A673 (cell line): ENCODE measurements around the gene GPD1L.

Experiments
- EZH2 ChIP-seq: fragments of 200-600 bp; sonication (generic); IDR thresholded peaks from 2 replicates; pipeline ENCODE4 v1.6.1; 2017; ENCODE audit warnings: borderline replicate concordance, low read depth, mild to moderate bottlenecking, mixed read lengths, antibody characterized with exemption, low read length; ENCODE audit not compliant: poor library complexity, severe bottlenecking
- TF ChIP-seq, protein P1 (sequence below): fragments of 300-800, 200-600 bp; sonication (generic); conservative IDR thresholded peaks from 2 replicates; pipeline ENCODE4 v1.5.1; 2017; ENCODE audit warnings: low read depth, mild to moderate bottlenecking, antibody characterized with exemption, low read length, moderate library complexity, mixed read lengths

DNA sequence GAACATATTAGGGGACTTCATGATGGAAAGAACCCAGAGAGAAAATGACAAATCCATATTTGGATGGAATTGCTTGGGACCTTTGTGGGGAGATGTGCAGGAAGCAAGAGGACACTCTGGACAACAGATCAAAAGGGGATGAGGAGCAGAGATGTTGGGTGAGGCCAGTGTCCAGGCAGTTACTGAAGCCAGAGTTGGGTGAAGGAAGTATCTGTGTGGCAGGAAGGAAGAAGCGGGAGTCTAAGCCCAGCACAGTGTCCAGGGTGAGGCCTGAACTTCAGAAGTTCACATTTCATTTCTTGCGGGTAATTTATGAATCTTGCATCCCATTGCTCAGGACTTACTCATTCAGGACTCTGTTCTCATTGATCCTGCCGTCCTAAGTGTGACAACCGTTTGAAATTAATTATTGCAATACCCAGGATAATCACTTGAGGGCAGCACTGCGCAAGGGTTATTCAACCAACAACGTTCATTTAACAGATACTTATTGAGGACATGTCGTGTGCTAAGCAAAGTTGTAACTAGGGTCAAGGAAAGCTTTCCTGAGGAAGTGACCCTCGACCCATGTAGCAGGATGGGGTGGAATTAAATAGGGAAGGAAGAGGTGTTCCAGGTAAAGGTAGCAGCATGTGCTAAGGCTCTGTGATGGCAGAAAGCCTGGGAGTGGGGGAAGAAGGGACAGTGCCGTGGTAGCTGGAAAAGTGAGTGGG lies 70.7 kb downstream of the GPD1L start:
- TF ChIP-seq, protein P1, sequence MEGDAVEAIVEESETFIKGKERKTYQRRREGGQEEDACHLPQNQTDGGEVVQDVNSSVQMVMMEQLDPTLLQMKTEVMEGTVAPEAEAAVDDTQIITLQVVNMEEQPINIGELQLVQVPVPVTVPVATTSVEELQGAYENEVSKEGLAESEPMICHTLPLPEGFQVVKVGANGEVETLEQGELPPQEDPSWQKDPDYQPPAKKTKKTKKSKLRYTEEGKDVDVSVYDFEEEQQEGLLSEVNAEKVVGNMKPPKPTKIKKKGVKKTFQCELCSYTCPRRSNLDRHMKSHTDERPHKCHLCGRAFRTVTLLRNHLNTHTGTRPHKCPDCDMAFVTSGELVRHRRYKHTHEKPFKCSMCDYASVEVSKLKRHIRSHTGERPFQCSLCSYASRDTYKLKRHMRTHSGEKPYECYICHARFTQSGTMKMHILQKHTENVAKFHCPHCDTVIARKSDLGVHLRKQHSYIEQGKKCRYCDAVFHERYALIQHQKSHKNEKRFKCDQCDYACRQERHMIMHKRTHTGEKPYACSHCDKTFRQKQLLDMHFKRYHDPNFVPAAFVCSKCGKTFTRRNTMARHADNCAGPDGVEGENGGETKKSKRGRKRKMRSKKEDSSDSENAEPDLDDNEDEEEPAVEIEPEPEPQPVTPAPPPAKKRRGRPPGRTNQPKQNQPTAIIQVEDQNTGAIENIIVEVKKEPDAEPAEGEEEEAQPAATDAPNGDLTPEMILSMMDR = peak; percentile 71
- TF ChIP-seq EZH2 = no peak
